Esophagus muscularis mucosa (tissue), 3 donors: ENCODE data around the gene PTTG1IP2.

Experiments used
- CTCF ChIP-seq, 3 experiments: fragments of 200-600 bp in 2 of 3; fragments of 450-650 bp in 1 of 3; sonication (generic) in 2 of 3; IDR thresholded peaks; one replicate each; pipeline ENCODE4 v1.5.1; 2017 to 2019; ENCODE audit warnings: antibody characterized with exemption in 3 of 3, mild to moderate bottlenecking in 2 of 3, moderate library complexity in 1 of 3
- POLR2A ChIP-seq: fragments of 450-650 bp; IDR thresholded peaks from one replicate; pipeline ENCODE4 v1.6.1; 2017; ENCODE audit warnings: antibody characterized with exemption, moderate library complexity, mild to moderate bottlenecking, low read depth

- TF ChIP-seq CTCF (IDR thresholded peaks at IDR 0.05) (no peak), POLR2A (no peak)
Observed at GRCh38 chr7:90516257-90516656, 46.8 kb downstream of the PTTG1IP2 start.
